HT1080 (cell line): Measurements from ENCODE around the gene PARL. TPM values are rescaled to one million over a fixed set of nuclear protein-coding genes. Genes with fewer than 3 reads are reported as not detected.

Experiments used
- DNase-seq: peaks from one replicate; pipeline ENCODE4 v3.0.0-alpha.2; 2015; ENCODE audit warnings: low read depth
- total RNA-seq: library from RNA; depleted of rRNA; stranded (reverse); fragments of >200 nt; shearing (Covaris generic); gene quantifications from 2 replicates; pipeline ENCODE4 v1.2.3, GENCODE V29; 2014

The PARL gene
- total RNA-seq, 1 experiment from 2014 or later: 114 TPM

DNA sequence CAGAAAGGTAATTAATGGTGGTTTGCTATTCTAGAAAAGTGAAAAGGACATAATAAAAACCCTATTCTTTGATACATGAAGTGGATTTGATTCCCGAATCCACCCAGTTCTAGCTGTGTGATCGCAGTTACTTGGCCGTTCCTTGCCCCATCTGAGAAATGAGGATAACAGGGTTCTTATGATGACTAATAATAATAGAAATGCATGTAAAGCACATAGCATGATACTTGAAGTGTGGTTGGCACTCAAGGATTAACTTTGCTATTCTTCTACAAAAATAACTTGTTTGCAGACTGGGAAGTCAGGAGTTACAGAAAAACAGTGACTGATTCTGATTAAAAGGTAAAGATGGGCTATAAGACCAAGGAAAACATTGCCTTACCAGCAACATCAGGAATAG, 26.8 kb downstream of the PARL start:
- no peak for DNase-seq

GRCh38 chr3:183854318-183855035, 30.2 kb downstream of the PARL start:
- DNase-seq: no peak

GRCh38 chr3:183845608-183846288, 38.9 kb downstream of the PARL start:
- DNase-seq: peak; percentile 45

DNA sequence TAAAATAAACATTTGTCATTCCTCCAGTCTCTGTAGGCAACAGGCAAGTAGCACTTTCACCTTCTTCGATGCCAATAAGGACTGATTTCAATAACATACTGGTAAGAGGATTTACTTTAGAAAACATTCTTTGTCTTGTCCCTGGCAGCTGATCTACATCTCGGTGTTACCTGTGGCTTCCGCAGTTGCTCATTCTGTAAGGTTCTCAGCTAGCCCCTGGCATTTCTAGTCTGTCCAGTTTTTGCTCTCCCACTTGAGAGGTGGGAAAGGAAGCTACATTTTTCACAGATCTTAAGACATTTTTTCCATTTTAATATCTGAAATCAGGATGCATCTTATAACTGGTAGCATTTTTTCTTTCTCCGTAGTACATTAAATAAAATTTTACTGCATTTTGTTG, 39.6 kb downstream of the PARL start:
- DNase-seq: no peak

GRCh38 chr3:183844606-183845005, 40.1 kb downstream of the PARL start:
- DNase-seq: peak; percentile 84

GRCh38 chr3:183839751-183840150, 44.9 kb downstream of the PARL start:
- no peak for DNase-seq

DNA sequence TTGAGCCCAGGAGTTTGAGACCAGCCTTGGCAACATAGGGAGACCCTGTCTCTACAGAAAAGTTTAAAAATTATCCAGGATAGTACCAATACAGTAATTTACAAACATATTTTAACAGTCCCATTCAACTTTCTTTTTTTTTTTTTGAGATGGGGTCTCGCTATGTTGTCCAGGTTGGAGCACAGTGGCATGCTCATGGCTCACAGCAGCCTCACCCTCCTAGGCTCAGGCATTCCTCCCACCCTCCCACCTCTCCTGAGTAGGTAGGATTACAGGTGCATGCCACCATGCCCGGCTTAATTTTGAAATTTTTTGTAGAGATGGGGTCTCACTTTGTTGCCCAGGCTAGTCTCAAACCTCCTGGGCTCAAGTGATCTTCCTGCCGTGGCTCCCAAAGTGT, 46.8 kb downstream of the PARL start:
- DNase-seq: no peak

GRCh38 chr3:183837390-183837789, 47.3 kb downstream of the PARL start:
- no peak for DNase-seq

GRCh38 chr3:183833516-183833915, 51.2 kb downstream of the PARL start:
- no peak for DNase-seq

DNA sequence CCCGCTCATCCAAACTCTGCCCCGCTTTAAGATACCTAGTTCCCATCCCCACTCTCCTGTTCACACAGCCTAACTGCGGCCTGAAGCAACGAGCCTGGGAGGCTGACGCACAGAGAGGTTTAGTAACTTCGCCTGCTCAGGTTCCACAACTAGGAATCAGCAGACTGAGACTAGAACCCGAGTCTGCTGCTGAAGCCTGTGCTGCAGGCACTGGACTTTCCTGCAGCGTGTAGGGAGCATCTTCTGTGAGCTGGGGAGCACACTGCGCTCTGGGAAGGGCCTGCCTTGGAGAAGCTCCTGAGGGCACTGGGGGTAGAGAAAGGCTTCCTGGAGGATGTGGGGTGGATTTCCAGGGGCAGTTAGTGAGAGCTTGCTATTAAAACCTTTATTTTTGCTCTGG, 54.5 kb downstream of the PARL start:
- DNase-seq: no peak

GRCh38 chr3:183829466-183829865, 55.2 kb downstream of the PARL start:
- no peak for DNase-seq

GRCh38 chr3:183828538-183828870, 56.2 kb downstream of the PARL start:
- no peak for DNase-seq

- DNase-seq: no peak
Measured at GRCh38 chr3:183827809-183828537, 56.7 kb downstream of the PARL start.

DNA sequence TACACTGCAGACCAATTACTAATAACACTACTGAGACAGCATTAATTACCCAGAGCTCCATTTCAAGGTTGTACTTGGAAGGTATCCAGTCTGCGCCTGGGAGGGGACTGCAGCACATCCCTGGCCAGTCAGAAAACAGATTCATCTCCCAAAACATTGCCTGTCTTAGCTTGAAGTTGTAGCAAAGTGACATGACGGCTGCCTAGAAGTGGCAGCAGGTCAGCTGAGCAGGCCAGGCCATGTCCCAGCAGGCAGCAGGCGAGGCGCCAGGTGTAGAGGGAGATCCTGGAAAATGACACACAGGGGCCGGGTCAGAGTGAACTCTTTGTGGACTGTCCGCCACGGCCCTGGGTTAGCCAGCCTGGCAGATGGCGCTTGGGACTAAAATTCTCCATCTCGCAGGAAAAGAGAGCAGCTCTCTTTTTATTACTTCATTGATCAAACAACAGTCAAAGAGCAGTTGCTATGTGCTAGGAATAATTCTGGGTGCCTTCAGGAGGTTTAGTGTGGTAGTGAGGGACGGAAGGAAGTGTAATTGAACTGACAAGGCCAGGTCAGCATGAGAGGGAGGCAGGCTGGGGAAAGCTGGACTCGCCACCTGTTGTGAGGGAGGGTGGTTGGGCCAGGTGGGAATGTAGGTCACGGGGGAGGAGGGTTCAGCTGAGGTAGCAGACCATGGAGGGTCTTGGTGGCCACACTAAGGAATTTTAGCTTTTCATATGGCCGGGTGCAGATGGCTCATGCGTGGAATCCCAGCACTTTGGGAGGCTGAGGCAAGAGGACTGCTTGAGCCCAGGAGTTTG, 58.0 kb downstream of the PARL start:
- no peak for DNase-seq

DNA sequence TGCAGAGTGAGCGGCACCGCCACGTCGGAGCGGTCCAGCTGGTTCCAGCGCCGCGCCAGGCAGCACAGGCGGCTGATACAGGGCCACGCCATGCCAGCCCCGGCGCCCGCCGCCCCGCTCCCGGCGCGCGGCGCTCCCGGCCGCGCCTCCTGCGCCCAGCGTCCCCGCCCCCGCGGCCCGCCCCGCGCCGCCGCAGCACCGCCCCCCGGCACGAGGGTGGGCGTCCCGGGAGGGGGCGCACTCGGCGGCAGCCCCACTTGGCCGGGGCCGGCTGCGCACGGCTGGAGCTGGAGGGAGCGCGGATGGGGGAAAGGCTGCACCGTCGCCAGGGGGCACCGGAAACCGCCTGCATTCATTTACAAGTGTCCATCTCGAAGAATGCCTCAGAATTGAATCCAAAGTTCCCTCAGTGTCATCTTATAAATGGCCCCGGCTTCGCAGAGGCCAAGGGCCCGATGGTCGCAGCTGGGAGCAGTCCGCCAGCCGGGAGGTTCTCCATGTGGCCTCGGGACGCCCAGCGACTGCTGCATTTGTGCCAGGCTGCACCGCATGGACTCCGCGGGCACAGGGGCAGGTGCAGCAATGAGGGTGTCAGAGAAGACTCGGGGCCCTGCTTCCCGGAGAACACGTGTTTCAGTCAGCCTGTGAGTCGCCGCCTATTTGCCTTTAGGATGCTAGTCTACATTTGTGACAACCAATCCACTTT, 59.1 kb downstream of the PARL start, which contains the start of gene MAP6D1:
Gene MAP6D1, minus strand, starts transcription at position 122 of the 706 bp plus-strand sequence. Its CDS starts 30 bp downstream, at position 92.
- peak; percentile 57 for DNase-seq

GRCh38 chr3:183824761-183825455, 59.8 kb downstream of the PARL start:
- DNase-seq: no peak

DNA sequence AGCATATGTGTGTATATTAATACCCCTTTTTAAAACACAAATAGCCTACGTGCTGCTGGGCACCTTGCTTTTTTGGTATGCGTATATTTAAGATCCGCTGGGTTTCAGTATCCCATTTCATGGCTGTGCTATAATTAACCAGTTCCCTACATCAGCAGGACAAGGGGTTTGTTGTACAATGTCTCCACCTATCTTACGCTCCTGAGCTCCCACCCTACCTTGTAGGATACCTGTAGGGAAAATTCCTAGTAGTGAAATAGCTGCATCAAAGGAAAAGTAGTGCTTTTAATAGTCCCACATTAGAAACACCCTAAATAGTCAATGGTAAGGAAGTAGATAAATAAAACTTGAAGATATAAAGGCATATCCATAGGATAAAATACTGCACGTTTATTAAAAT, 60.7 kb downstream of the PARL start:
- no peak for DNase-seq

DNA sequence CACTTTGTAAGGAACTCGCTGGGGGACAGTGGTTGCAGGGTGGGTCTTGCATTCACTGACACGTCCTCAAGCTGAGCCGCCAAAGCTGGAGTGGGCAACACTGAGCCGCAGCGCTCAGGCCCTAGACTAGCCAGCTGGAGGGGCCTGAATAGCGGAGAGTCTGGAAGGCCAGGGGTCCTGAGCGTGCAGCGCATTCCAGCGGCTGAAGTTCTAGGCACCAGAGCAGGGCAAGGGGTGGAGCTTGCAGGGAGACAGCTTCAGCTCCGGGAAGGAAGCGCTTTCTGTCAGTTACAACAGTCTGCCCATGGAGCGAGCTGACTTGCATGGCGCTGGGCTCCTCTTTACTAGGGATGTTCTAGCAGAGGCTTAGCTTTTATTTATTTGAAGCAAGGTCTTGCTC, 62.0 kb downstream of the PARL start:
- no peak for DNase-seq

DNA sequence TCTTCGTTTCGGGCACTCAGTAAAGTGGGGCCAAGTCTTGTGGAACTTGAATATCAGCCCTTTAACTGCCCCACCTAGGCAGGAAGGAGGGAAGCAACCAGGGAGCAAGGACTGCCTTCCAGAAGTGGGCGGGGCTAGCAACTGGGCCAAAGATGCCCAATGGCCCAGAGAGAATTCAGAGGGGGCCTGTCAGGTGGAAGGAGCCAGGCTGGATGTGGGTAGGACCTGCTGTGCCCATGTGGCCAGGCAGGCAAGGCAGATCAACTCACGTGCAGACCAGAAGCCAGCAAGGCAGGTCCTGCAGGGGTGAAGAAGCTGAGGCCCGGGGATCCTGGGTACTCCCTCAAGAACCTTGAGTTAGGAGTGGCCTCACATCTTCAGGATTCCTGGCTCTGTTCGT, 64.8 kb downstream of the PARL start:
- no peak for DNase-seq
